Measurements from ENCODE around the gene EN1. TPM values are rescaled to one million over a fixed set of nuclear protein-coding genes. Genes with fewer than 3 reads are reported as not detected.

Gene EN1
- total RNA-seq, 3 donors from 2014 or later (not counting 1 experiment from before 2014, with no cell fraction given) = not detected

DNA sequence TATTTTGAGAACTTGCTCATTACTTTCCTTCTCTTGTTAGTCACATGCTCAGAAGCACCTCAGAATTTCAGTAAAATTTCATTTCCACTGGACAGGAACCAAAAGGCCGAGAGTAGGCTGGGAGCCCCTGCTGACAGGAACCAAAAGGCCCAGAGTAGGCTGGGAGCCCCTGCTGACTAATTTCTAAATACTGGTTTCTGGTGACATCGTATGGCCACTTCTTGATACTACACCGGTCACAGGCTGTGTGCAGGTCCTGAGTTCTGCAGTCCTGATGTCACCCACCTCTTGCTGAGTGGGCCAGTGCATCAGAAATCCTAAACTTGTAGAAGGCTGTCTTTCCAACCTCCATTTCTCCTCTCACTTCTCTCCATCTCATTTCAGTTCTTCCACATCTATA, 17.7 kb upstream of the EN1 start:
- TF ChIP-seq, protein P1, sequence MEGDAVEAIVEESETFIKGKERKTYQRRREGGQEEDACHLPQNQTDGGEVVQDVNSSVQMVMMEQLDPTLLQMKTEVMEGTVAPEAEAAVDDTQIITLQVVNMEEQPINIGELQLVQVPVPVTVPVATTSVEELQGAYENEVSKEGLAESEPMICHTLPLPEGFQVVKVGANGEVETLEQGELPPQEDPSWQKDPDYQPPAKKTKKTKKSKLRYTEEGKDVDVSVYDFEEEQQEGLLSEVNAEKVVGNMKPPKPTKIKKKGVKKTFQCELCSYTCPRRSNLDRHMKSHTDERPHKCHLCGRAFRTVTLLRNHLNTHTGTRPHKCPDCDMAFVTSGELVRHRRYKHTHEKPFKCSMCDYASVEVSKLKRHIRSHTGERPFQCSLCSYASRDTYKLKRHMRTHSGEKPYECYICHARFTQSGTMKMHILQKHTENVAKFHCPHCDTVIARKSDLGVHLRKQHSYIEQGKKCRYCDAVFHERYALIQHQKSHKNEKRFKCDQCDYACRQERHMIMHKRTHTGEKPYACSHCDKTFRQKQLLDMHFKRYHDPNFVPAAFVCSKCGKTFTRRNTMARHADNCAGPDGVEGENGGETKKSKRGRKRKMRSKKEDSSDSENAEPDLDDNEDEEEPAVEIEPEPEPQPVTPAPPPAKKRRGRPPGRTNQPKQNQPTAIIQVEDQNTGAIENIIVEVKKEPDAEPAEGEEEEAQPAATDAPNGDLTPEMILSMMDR (IDR thresholded peaks at IDR 0.05) = peak; percentile 21
- 5% methylated on average over 3 of the region's 3 CpGs for WGBS (ENCODE audit: insufficient coverage)
- no peaks in the 10 kb centered on the region for H3K36me3 Mint-ChIP-seq
- H3K9me3 ChIP-seq (ENCODE audit: control insufficient read depth, insufficient read depth, low read length) = no peaks in the 10 kb centered on the region
- H3K27me3 ChIP-seq (ENCODE audit: control insufficient read depth, insufficient read depth, low read length) = peaks cover 11% of the 10 kb centered on the region
- ATAC-seq (peak; percentile 70 to 77 (median 71)), DNase-seq (peak in 1 of 2 donors; percentile 61)
- H3K9me3 Mint-ChIP-seq = no peaks in the 10 kb centered on the region
- no peak overlapping the region for H3K27ac ChIP-seq (ENCODE audit: low read length)
- intact Hi-C loops (cut with micrococcal nuclease) = no loop called here
- peaks cover 39 to 49% of the 10 kb centered on the region in 2 donors for H3K27me3 Mint-ChIP-seq (ENCODE audit: low read depth in 2 of 2)
- no peak overlapping the region for H3K4me3 Mint-ChIP-seq
- no peaks in the 10 kb centered on the region for H3K4me1 ChIP-seq (ENCODE audit: control insufficient read depth, insufficient read depth, low read length)
- no peak overlapping the region for H3K4me3 ChIP-seq (ENCODE audit: low read length)
- H3K27ac Mint-ChIP-seq = no peak overlapping the region
- no peaks in the 10 kb centered on the region for H3K4me1 Mint-ChIP-seq
- H3K36me3 ChIP-seq (ENCODE audit: control insufficient read depth, insufficient read depth, low read length) = no peaks in the 10 kb centered on the region

DNA sequence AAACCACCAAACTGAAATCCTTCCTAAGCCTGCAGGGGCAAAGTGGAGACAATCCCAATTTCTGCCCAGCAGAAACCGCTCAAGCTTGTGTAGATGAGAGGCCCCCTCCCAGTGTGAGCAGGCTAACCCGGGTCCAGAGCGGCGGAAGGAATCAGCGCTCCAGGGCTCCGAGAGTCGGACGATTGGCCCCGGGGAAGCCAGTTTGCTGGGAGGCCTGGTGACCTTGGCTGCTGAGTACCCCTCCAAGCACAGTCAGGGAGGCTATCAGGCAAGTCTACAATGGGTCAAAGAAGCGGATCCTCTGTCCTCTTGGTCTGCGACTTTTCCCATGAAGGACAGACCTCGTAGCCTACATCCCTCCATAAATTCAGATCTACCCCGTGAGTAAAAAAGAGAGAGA, 16.8 kb upstream of the EN1 start:
- H3K4me3 Mint-ChIP-seq = no peak overlapping the region
- TF ChIP-seq, protein P1 (IDR thresholded peaks at IDR 0.05) = no peak
- Histone ChIP-seq H3K36me3 (ENCODE audit: control insufficient read depth, insufficient read depth, low read length) (no peaks in the 10 kb centered on the region), H3K4me3 (ENCODE audit: low read length) (no peak overlapping the region), H3K4me1 (ENCODE audit: control insufficient read depth, insufficient read depth, low read length) (no peaks in the 10 kb centered on the region), H3K9me3 (ENCODE audit: control insufficient read depth, insufficient read depth, low read length) (no peaks in the 10 kb centered on the region), H3K27ac (ENCODE audit: low read length) (no peak overlapping the region), H3K27me3 (ENCODE audit: control insufficient read depth, insufficient read depth, low read length) (peaks cover 17% of the 10 kb centered on the region)
- no peaks in the 10 kb centered on the region for H3K36me3 Mint-ChIP-seq
- H3K27me3 Mint-ChIP-seq (ENCODE audit: low read depth in 2 of 2) = peaks cover 48 to 58% of the 10 kb centered on the region in 2 donors
- WGBS (ENCODE audit: insufficient coverage) = 93% methylated on average over 10 of the region's 13 CpGs
- H3K27ac Mint-ChIP-seq = no peak overlapping the region
- ATAC-seq (no peak), DNase-seq (no peak)
- no peaks in the 10 kb centered on the region for H3K9me3 Mint-ChIP-seq
- no peaks in the 10 kb centered on the region for H3K4me1 Mint-ChIP-seq
- intact Hi-C loops (cut with micrococcal nuclease) = no loop called here

DNA sequence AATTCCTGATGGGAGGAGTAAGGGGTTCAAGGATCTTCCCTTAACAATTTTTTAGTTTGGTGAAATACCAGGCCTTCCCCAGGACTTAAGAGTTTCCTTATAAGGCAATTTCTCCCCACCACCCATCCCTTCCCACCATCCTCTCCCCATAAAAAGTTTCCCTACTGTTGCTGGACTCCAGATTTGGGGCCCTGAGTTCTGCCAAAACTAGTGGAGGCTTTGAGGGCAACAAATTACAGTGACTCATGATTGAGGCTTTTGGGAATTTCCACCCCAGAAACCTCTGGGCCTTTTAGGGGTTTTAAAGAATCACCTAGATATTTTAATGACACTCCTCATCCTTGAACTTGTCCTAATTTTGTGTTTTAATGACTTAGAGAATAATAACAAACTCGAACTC, 14.3 kb upstream of the EN1 start:
- TF ChIP-seq, protein P1 (IDR thresholded peaks at IDR 0.05) = no peak
- Mint-ChIP-seq H3K4me1 (no peaks in the 10 kb centered on the region), H3K27ac (no peak overlapping the region), H3K27me3 (ENCODE audit: low read depth in 2 of 2) (peaks cover 52 to 71% of the 10 kb centered on the region in 2 donors), H3K36me3 (no peaks in the 10 kb centered on the region), H3K4me3 (no peak overlapping the region), H3K9me3 (no peaks in the 10 kb centered on the region)
- intact Hi-C loops (cut with micrococcal nuclease) = no loop called here
- Histone ChIP-seq H3K4me3 (ENCODE audit: low read length) (no peak overlapping the region), H3K36me3 (ENCODE audit: control insufficient read depth, insufficient read depth, low read length) (no peaks in the 10 kb centered on the region), H3K27me3 (ENCODE audit: control insufficient read depth, insufficient read depth, low read length) (peaks cover 27% of the 10 kb centered on the region), H3K9me3 (ENCODE audit: control insufficient read depth, insufficient read depth, low read length) (no peaks in the 10 kb centered on the region), H3K27ac (ENCODE audit: low read length) (no peak overlapping the region), H3K4me1 (ENCODE audit: control insufficient read depth, insufficient read depth, low read length) (no peaks in the 10 kb centered on the region)
- 50% methylated on average over 1 of the region's 1 CpG for WGBS (ENCODE audit: insufficient coverage)
- ATAC-seq (no peak), DNase-seq (no peak)

DNA sequence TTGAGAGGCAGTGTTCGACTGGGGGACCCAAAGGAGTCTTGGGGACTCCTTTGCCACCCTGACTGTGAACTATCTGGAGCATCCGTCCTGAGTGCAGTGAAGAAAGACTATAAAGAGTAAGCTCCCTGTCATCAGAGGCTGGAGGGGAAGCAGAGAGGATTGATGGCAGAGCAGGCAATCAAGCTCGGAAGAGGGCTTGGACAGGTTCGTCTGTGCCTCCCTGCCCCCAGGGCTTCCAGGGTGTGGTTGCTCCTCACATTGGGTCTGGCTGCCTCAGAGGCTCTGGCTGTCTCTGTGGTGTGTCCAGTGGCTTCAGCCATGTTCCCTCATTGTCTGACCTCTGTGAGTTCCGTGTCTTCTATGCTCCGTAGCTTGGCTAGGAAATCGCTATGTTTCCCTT, 13.8 kb upstream of the EN1 start:
- Mint-ChIP-seq H3K27me3 (ENCODE audit: low read depth in 2 of 2) (peaks cover 57 to 76% of the 10 kb centered on the region in 2 donors), H3K4me3 (no peak overlapping the region), H3K4me1 (peaks cover 4% of the 10 kb centered on the region in 2 donors), H3K9me3 (no peaks in the 10 kb centered on the region), H3K27ac (no peak overlapping the region), H3K36me3 (no peaks in the 10 kb centered on the region)
- H3K4me3 ChIP-seq (ENCODE audit: low read length) = no peak overlapping the region
- no peaks in the 10 kb centered on the region for H3K4me1 ChIP-seq (ENCODE audit: control insufficient read depth, insufficient read depth, low read length)
- 77% methylated on average over 6 of the region's 7 CpGs for WGBS (ENCODE audit: insufficient coverage)
- H3K27me3 ChIP-seq (ENCODE audit: control insufficient read depth, insufficient read depth, low read length) = peaks cover 32% of the 10 kb centered on the region
- no peak for ATAC-seq
- no peaks in the 10 kb centered on the region for H3K9me3 ChIP-seq (ENCODE audit: control insufficient read depth, insufficient read depth, low read length)
- no peaks in the 10 kb centered on the region for H3K36me3 ChIP-seq (ENCODE audit: control insufficient read depth, insufficient read depth, low read length)
- H3K27ac ChIP-seq (ENCODE audit: low read length) = no peak overlapping the region
- TF ChIP-seq, protein P1 (IDR thresholded peaks at IDR 0.05) = no peak
- no peak for DNase-seq
- intact Hi-C loops (cut with micrococcal nuclease) = no loop called here
